Skeletal muscle satellite cell (primary cell): ENCODE results near the gene UGT1A10.

ENCODE experiments used
- H3K27me3 ChIP-seq: 2 replicates; pipeline ENCODE4 v1.7.0; 2013; ENCODE audit warnings: low read length; ENCODE audit not compliant: control insufficient read depth, insufficient read depth
- H3K36me3 ChIP-seq: 2 replicates; pipeline ENCODE4 v1.7.0; 2013; ENCODE audit warnings: mild to moderate bottlenecking, control low read depth, low read length; ENCODE audit not compliant: insufficient read depth
- H3K4me1 ChIP-seq: 2 replicates; pipeline ENCODE4 v1.7.0; 2013; ENCODE audit warnings: low read length; ENCODE audit not compliant: control insufficient read depth, insufficient read depth
- H3K4me2 ChIP-seq: 2 replicates; pipeline ENCODE4 v1.7.0; 2013; ENCODE audit warnings: mild to moderate bottlenecking, low read length
- H3K4me3 ChIP-seq: 2 replicates; pipeline ENCODE4 v1.7.0; 2013; ENCODE audit warnings: low read length
- H3K9ac ChIP-seq: 2 replicates; pipeline ENCODE4 v1.7.0; 2013; ENCODE audit warnings: mild to moderate bottlenecking, low read depth, low read length, moderate library complexity
- H3K9me3 ChIP-seq: replicated peaks from 2 replicates; pipeline ENCODE4 v1.7.0; 2013; ENCODE audit warnings: mild to moderate bottlenecking, control low read depth, low read length

The UGT1A10 gene

DNA sequence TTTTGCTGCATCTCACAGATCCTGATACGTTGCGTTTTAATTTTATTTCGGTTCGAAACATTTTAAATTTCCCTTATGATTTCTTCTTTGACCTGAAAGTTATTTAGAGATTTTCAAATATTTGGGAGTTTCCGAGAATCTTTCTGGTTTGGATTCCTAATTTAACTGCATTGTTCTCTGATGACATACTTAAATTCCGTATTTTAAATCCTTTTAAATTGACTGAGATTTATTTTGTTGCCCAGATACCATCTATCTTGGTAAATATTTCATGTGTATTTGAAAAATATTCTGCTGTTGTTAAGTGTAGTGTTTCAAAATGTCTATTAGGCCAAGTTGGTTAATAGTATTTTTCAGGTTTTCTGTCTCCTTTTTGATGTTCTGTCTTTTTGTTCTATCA lies 179.6 kb downstream of the UGT1A10 start:
- H3K4me2 ChIP-seq = no peak overlapping the region
- H3K27me3 ChIP-seq = peaks cover 20% of the 10 kb centered on the region
- H3K4me1 ChIP-seq = no peaks in the 10 kb centered on the region
- H3K9me3 ChIP-seq = no peaks in the 10 kb centered on the region
- no peaks in the 10 kb centered on the region for H3K36me3 ChIP-seq
- H3K9ac ChIP-seq = no peak overlapping the region
- H3K4me3 ChIP-seq = no peak overlapping the region

DNA sequence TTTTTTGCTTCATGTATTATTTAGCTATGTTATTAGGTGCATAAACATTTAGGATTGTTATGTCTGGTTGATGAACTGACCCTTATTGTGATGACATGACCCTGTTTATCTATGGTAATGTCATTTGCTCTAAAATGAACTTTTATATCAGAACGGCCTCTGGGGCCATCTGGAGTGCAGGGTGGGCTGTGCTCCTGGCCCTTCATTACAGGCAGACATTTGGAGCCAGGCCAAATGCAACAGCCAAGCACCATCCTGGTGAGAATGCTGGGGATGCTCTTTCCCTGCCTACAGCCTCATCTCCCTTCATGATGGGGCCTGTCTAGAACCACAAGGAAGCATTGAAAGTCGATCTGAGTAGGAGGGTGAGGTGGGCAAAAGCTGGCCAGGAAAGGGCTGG lies 180.1 kb downstream of the UGT1A10 start:
- Histone ChIP-seq H3K27me3 (peaks cover 23% of the 10 kb centered on the region), H3K36me3 (no peaks in the 10 kb centered on the region), H3K4me1 (no peaks in the 10 kb centered on the region), H3K4me2 (no peak overlapping the region), H3K9me3 (no peaks in the 10 kb centered on the region), H3K4me3 (no peak overlapping the region), H3K9ac (no peak overlapping the region)

DNA sequence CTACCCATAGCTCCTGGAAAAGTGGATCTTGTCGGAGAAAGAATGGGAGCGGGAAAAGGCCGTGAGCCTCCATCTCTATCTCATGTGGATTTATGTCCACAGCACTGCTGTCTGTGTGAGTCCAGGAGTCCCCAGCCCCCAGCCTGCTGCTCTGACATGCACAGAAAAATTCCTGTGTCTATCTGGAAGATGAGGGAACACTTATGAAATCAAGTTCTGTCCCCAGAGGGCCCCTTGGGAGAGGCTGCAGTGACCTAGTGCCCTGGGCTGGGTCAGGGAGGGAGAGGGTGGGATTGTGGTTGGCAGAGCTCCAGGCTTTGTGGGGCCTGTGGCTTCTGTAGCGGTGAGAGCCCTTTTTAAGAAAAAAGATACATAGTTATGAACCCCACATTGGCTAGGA lies 180.5 kb downstream of the UGT1A10 start:
- H3K9ac ChIP-seq = no peak overlapping the region
- H3K36me3 ChIP-seq = no peaks in the 10 kb centered on the region
- peaks cover 25% of the 10 kb centered on the region for H3K27me3 ChIP-seq
- H3K4me1 ChIP-seq = no peaks in the 10 kb centered on the region
- H3K4me2 ChIP-seq = no peak overlapping the region
- H3K4me3 ChIP-seq = no peak overlapping the region
- no peaks in the 10 kb centered on the region for H3K9me3 ChIP-seq

DNA sequence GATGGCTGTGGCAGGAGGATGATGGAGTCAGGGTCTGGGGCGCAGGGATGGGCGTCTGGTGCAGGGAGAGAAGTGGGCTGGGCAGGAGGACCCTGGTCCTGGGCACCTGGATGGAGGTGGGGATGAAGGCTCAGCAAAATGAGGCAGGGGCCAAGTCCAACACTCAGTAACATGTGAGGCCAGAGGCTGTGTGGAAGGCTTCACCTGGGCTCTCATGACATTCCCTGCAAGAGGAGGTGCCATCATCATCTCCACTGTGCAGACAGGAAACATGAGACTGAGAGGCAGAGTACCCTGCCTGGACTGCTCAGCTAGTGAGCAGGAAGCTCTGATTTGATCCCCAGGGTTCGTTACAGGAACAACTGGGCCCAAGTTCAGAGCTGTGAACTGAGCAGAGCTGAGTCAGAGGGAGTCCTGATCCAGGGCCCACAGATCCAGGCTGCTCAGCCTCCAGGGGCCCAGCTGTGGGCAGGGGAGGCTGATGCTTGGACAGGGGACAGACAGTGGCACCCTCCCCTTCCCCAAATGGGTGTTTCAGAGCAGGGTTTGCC lies 181.2 kb downstream of the UGT1A10 start:
- Histone ChIP-seq H3K9ac (no peak overlapping the region), H3K4me2 (no peak overlapping the region), H3K4me1 (no peaks in the 10 kb centered on the region), H3K36me3 (no peaks in the 10 kb centered on the region), H3K27me3 (peaks cover 25% of the 10 kb centered on the region), H3K4me3 (no peak overlapping the region), H3K9me3 (no peaks in the 10 kb centered on the region)

DNA sequence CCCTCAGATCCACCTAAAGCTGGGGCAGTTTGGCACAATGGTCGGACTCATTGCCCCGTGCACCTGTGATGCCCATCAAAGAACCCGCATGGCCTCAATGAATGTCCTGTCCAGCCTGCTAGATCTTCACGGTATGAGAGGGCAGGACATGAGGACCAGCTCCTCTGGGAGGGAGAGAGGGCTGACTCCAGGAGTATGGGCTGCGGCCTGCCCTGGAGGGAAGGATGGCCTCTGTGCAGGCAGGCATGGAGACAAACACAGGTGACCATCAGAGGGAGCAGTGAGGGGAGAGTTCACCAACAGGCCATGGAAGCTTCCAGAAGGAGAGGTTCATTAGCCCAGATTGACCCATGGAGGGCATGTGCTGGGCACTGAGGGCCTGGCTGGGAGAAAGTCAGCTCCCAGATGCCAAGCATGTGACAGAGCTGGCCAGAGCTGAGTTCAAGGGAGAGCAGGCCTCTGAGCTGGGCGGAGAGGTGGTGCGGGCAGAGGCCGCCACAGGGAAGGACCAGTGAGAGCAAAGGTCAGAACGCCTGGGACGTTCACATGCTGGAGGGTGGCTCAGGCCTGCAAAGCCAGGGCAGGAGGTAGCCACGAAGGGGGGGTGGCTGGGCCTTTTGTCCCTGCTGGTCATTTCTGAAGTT lies 181.9 kb downstream of the UGT1A10 start:
- H3K4me3 ChIP-seq = no peak overlapping the region
- no peaks in the 10 kb centered on the region for H3K4me1 ChIP-seq
- no peak overlapping the region for H3K4me2 ChIP-seq
- H3K9me3 ChIP-seq = no peaks in the 10 kb centered on the region
- H3K9ac ChIP-seq = no peak overlapping the region
- no peaks in the 10 kb centered on the region for H3K36me3 ChIP-seq
- H3K27me3 ChIP-seq = peaks cover 25% of the 10 kb centered on the region

DNA sequence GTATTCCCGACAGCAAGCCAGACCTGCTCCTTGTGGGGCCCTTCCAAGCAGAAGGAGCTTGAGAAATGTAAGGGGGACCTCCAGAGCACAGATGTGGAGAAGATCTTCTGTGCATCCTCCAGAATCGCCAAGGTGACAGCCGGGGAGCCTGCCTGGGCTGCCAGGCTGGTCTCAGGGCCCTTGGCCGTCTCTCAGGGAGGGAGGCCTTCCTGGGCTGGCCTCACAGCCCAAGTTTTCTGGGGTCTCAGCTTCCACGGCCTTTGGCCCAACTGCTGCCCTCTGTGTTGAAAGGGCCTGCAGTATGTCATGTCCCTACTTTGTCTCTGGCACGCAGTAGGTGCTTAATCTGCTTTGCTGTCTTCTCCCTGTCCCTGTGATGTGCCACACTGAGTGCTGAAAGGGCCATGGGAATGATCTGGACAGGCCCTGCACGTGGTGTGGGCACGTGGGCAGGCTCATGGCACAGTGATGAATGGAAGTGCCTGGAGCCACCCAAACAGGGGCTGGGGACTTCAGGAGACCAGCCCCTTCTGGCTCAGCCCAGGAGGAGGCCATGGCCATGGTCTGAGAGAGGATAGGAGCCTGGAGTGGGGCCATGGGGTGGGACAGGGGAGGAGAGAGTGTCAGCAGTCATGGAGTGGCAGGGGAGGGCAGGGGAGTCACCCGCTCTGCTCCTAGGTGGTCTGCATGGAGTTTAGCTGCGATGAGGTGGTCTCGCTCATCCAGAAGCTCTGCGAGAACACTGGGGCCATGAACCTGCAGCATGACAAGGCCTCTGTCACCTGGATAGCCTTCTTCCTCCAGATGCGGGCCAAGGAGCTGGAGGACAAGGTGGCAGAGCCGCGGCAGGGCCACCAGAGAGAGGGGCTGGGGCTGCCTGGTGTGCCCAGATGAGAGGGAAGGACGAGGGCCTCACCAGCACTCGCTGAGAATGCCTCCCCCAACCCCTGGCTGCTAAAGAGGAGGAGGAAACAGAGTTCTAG lies 182.7 kb downstream of the UGT1A10 start:
- no peaks in the 10 kb centered on the region for H3K4me1 ChIP-seq
- H3K4me2 ChIP-seq = no peak overlapping the region
- no peaks in the 10 kb centered on the region for H3K9me3 ChIP-seq
- H3K36me3 ChIP-seq = no peaks in the 10 kb centered on the region
- H3K9ac ChIP-seq = no peak overlapping the region
- no peak overlapping the region for H3K4me3 ChIP-seq
- peaks cover 25% of the 10 kb centered on the region for H3K27me3 ChIP-seq

DNA sequence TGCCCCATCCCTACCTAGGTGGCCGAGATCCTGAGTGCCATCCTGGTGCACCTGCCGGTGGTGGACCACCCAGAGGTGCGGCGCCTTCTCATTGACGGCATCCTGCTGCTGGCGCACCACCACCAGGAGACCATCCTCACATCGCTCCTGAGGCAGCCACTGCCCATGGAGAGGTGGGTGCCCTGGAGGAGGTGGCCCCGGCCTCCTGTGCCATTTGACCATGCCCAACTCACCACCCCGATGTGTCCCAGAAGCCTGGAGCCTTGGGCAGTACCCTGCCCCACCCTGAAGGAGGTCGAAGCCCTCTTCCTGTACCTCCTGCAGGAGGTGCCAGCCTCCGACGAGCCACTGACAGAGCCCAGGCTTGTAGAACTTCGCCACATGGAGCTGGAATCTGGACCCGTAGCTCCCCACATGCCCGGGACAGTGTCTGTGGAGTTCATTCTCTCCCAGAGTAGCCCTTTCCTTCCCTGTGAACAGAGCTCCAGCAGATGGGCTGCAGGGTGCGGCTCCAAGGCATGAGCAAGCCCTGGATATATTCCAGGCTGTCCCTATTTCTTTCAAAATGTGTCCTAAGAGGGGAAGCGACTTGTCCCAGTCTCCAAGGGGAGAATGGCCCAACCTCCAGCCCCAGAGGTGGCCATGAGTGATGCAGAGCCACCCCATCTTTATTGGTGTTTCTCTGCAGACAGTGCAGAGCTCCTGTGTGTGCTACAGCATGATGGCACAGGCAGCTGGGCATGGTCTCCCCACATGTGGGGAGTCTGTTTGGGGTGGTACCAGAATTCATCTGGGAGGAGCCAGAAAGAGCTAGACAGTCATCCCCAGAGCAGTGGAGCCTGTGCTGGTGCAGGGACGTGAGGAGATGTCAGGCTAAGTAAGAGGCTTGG lies 183.9 kb downstream of the UGT1A10 start:
- no peak overlapping the region for H3K4me3 ChIP-seq
- H3K4me1 ChIP-seq = no peaks in the 10 kb centered on the region
- H3K4me2 ChIP-seq = no peak overlapping the region
- H3K36me3 ChIP-seq = no peaks in the 10 kb centered on the region
- no peak overlapping the region for H3K9ac ChIP-seq
- H3K27me3 ChIP-seq = peaks cover 24% of the 10 kb centered on the region
- H3K9me3 ChIP-seq = no peaks in the 10 kb centered on the region

DNA sequence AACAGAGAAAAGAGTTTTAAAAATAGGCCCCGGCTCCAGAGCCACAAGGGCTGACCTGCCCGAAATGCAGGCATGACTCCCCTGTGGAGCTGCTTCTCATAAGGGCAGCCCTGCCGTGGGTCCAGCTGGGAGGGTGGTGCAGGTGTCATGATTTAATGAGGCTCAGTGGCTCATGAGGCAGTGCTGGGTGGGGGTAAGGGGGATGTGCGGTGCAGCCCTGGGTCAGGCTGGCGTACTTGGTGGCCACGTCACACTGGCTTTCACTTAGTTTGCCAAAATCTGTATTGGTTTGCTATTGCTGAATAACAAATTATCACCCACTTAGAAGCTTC lies 184.5 kb downstream of the UGT1A10 start:
- Histone ChIP-seq H3K27me3 (peaks cover 18% of the 10 kb centered on the region), H3K4me3 (no peak overlapping the region), H3K9ac (no peak overlapping the region), H3K4me2 (no peak overlapping the region), H3K9me3 (no peaks in the 10 kb centered on the region), H3K36me3 (no peaks in the 10 kb centered on the region), H3K4me1 (no peaks in the 10 kb centered on the region)

DNA sequence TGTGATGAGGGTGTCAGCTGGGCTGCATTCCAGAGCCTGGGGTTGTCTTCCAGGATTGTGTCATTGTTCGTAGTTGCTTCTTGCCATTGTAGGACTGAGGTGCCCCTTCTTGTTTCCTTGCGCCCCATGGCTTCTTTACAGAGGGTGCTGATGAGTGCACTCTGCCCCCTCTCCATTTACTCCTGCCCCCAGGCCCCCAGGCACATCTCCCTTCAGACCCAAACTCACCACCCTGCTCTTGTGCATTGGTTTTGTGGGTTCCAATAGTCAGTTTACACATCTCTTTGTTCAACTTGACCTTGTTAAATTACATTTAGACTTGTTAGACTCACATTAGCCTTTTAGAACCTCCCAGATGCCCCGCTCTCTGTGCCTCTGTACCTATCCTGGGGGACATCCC lies 184.9 kb downstream of the UGT1A10 start:
- H3K4me2 ChIP-seq = no peak overlapping the region
- H3K36me3 ChIP-seq = no peaks in the 10 kb centered on the region
- H3K4me1 ChIP-seq = no peaks in the 10 kb centered on the region
- H3K9ac ChIP-seq = no peak overlapping the region
- no peaks in the 10 kb centered on the region for H3K9me3 ChIP-seq
- no peak overlapping the region for H3K4me3 ChIP-seq
- H3K27me3 ChIP-seq = peaks cover 13% of the 10 kb centered on the region

DNA sequence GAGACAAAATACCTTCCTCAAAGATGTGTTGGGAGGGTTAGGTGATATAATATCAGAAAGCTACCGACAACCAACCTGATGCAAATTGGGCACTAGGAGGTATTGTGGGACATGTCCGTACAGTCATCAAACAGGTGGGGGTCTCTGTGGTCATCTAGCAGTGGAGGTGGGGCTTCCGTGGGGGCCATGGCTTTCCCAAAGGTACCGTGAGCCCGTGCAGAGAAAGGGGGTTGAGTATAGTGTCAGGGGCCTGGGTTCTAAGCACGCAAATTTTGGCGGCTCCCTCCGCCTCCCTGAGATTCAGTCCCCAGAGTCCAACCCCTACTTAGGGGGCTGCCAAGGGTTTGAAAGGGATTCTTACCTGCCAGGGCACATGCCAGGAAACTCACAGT lies 185.5 kb downstream of the UGT1A10 start:
- Histone ChIP-seq H3K4me1 (no peaks in the 10 kb centered on the region), H3K36me3 (no peaks in the 10 kb centered on the region), H3K9me3 (no peaks in the 10 kb centered on the region), H3K4me2 (no peak overlapping the region), H3K4me3 (no peak overlapping the region), H3K9ac (no peak overlapping the region), H3K27me3 (peaks cover 11% of the 10 kb centered on the region)

DNA sequence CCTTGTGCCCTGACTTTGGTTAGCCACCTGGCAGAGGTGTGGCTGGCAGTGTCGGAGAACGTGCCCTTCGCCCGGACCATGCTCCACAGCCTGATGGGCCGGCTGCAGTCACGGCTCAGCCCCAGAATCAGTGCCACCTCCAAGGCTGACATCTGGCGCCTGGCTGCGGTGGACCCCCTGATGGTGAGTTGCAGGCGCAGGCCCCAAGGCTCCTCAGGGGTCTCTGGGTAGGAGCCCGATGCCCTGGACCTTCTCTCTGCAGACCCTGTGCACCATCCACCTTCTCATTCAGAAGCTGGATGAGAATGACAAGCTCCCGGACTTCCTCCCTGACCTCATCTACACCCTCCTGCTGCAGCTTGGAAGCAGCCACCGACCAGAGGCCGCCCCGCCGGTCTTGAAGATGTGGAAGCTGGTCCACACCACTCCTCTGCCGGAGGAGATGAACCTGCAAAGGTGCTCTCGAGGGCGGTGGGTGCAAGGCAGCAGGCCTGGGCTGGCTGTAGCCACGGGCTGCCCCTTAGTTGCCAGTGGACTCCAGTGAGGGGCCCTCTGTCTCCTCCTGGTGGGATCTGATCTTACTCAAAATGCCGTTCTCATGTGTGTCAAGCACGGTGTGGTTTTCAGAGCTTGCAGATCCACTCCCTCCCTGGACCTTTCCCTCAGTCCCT lies 186.0 kb downstream of the UGT1A10 start:
- no peak overlapping the region for H3K4me2 ChIP-seq
- no peaks in the 10 kb centered on the region for H3K4me1 ChIP-seq
- H3K4me3 ChIP-seq = no peak overlapping the region
- no peak overlapping the region for H3K9ac ChIP-seq
- peaks cover 11% of the 10 kb centered on the region for H3K27me3 ChIP-seq
- no peaks in the 10 kb centered on the region for H3K9me3 ChIP-seq
- no peaks in the 10 kb centered on the region for H3K36me3 ChIP-seq
